Head of caudate nucleus (tissue), 42 donors: ENCODE measurements around the gene PHKG2.
A peak's percentile ranks its signal among the peaks of the same experiment; 100 is the strongest.

Experiments
- DNase-seq, 42 donors: peaks; one replicate each; pipeline versions ENCODE4 v3.0.0 to v3.0.0-alpha.2; 2020 to 2021; ENCODE audit warnings: mixed read lengths in 7 of 42
- intact Hi-C: fragments of 100-400 bp; cut with DNase I; formaldehyde crosslinking; loops from one replicate; pipeline ENCODE4 v1.15.0; 2022

Gene PHKG2

GRCh38 chr16:30748634-30749445 is 615 bp downstream of the PHKG2 start:
- DNase-seq = peak in 6 of 42 donors; percentile 8 to 51 (median 30)
- intact Hi-C loops = loop anchor here (2.0 to 5.0 kb wide), 2 partner anchors 14 to 52 kb away; partner anchors contain the start of genes CFAP119, RNF40 and SRCAP

GRCh38 chr16:30750201-30750600 is 2.0 kb downstream of the PHKG2 start:
- intact Hi-C loops = no loop called here
- no peak for DNase-seq

- peak in 1 of 42 donors; percentile 25 for DNase-seq
- intact Hi-C loops = no loop called here
Observed at GRCh38 chr16:30750876-30751465, 2.7 kb downstream of the PHKG2 start.

- peak in 1 of 42 donors; percentile 27 for DNase-seq
- intact Hi-C loops = no loop called here
Observed at GRCh38 chr16:30753596-30753995, 5.4 kb downstream of the PHKG2 start.

- intact Hi-C loops = no loop called here
Observed at GRCh38 chr16:30755955-30756780, 7.9 kb downstream of the PHKG2 start.

GRCh38 chr16:30756781-30757100 is 8.5 kb downstream of the PHKG2 start:
- intact Hi-C loops = no loop called here
- DNase-seq = no peak

More at GRCh38 chr16:30755955-30756780, 7.9 kb downstream of the PHKG2 start:
- peak in 1 of 42 donors; percentile 21 for DNase-seq

GRCh38 chr16:30757316-30757715 is 9.1 kb downstream of the PHKG2 start:
- intact Hi-C loops = no loop called here
- DNase-seq = peak in 1 of 42 donors; percentile 16

GRCh38 chr16:30758988-30759491 is 10.8 kb downstream of the PHKG2 start:
- DNase-seq = peak in 4 of 42 donors; percentile 14 to 33 (median 27)
- intact Hi-C loops = no loop called here

GRCh38 chr16:30760001-30760559 is 11.9 kb downstream of the PHKG2 start:
- intact Hi-C loops = no loop called here
- DNase-seq = no peak

- peak in 1 of 42 donors; percentile 53 for DNase-seq
- intact Hi-C loops = no loop called here
Observed at GRCh38 chr16:30760577-30761426, 12.6 kb downstream of the PHKG2 start.

GRCh38 chr16:30761427-30761927 is 13.3 kb downstream of the PHKG2 start:
- intact Hi-C loops = no loop called here
- peak in 26 of 42 donors; percentile 11 to 59 (median 35) for DNase-seq

- intact Hi-C loops = loop anchor here (2.0 kb wide), 1 partner anchor 13 kb away; the partner anchor contains the start of gene PHKG2
Observed at GRCh38 chr16:30761928-30762902, 14.0 kb downstream of the PHKG2 start, which contains the start of the genes CFAP119 and RNF40. CFAP119 (minus strand) TSS chr16:30762062; CDS start chr16:30761748, 314 bp downstream. RNF40 (plus strand) TSS chr16:30762322; CDS start chr16:30762546, 224 bp downstream.

GRCh38 chr16:30762991-30763725 is 14.9 kb downstream of the PHKG2 start:
- intact Hi-C loops = loop anchor here (2.0 kb wide), 1 partner anchor 14 kb away; the partner anchor contains the start of gene PHKG2
- no peak for DNase-seq

More at GRCh38 chr16:30761928-30762902, 14.0 kb downstream of the PHKG2 start, which contains the start of the genes CFAP119 and RNF40:
- DNase-seq = peak; percentile 94 to 99 (median 97)

GRCh38 chr16:30764086-30764485 is 15.9 kb downstream of the PHKG2 start:
- intact Hi-C loops = no loop called here
- DNase-seq = no peak

GRCh38 chr16:30764816-30765465 is 16.7 kb downstream of the PHKG2 start:
- no peak for DNase-seq
- intact Hi-C loops = no loop called here
